Measurements from ENCODE around the gene ACOX2. TPM values are rescaled to one million over a fixed set of nuclear protein-coding genes. Genes with fewer than 3 reads are reported as not detected.

Gene ACOX2
- total and polyA plus RNA-seq, 2 of the 13 experiments (the other 11 are each of a cell fraction or from before 2014, with no cell fraction given): 42.6 to 98.5 TPM

DNA sequence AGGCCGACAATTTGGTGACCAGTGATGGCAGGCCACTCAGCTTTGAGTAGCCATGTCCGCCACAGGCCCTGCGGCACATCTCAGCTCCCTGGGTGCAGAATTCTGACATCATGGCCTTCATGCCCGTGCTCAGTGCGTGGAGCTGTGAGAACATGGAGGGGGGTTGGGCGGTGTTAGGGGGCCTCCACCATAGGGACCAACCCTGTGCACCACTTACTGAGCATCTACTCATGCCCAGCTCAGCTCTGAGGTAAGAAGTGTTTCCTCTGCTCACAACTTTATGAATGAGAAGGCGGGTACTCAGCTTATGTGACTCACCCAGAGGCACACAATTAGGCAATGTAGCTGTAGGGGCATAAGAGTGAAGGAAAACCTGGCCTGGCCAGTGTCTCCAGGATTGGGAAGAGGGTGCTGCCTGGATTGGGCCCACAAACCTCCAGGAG, 10.5 kb downstream of the ACOX2 start (continued):
- TF ChIP-seq CBFB (CRISPR knock-in tag; IDR thresholded peaks at IDR 0.05) (no peak), CAMTA2 (CRISPR knock-in tag; IDR thresholded peaks at IDR 0.05; ENCODE audit: borderline replicate concordance) (no peak), ZFX (CRISPR knock-in tag; IDR thresholded peaks at IDR 0.05; ENCODE audit: low read depth) (peak; percentile 31; the same call in 1 of the 2 replicates), YEATS2 (CRISPR knock-in tag; IDR thresholded peaks at IDR 0.05; ENCODE audit: borderline replicate concordance) (peak; percentile 31; the same call in 1 of the 2 replicates), WIZ (CRISPR knock-in tag; IDR thresholded peaks at IDR 0.05) (no peak), FOXK1 (CRISPR knock-in tag; IDR thresholded peaks at IDR 0.05; ENCODE audit: borderline replicate concordance, low read depth) (no peak), ZZZ3 (CRISPR knock-in tag; IDR thresholded peaks at IDR 0.05; ENCODE audit: borderline replicate concordance) (0 out of 2 replicates have a peak, but pooled peaks have one; percentile 25), GATAD2A (CRISPR knock-in tag; IDR thresholded peaks at IDR 0.05) (peak; percentile 84), RXRB (CRISPR knock-in tag; IDR thresholded peaks at IDR 0.05; ENCODE audit: borderline replicate concordance) (peak; percentile 26; the same call in 1 of the 2 replicates), ZMYM2 (CRISPR knock-in tag; IDR thresholded peaks at IDR 0.05) (no peak), NCOA1 (CRISPR knock-in tag; IDR thresholded peaks at IDR 0.05) (no peak), SMC3 (IDR thresholded peaks at IDR 0.05; ENCODE audit: low read length) (peak; percentile 55), SIX1 (CRISPR knock-in tag; IDR thresholded peaks at IDR 0.05; ENCODE audit: borderline replicate concordance) (0 out of 2 replicates have a peak, but pooled peaks have one; percentile 22), JUNB (CRISPR knock-in tag; IDR thresholded peaks at IDR 0.05; ENCODE audit: borderline replicate concordance) (peak; percentile 75; the same call in 1 of the 2 replicates), ZNF451 (CRISPR knock-in tag; IDR thresholded peaks at IDR 0.05) (no peak), ARNT (IDR thresholded peaks at IDR 0.05) (no peak), ZNF788 (CRISPR knock-in tag; IDR thresholded peaks at IDR 0.05; ENCODE audit: borderline replicate concordance) (0 out of 2 replicates have a peak, but pooled peaks have one; percentile 28), SP5 (CRISPR knock-in tag; IDR thresholded peaks at IDR 0.05; ENCODE audit: borderline replicate concordance, low read depth) (peak; percentile 51; the same call in 1 of the 2 replicates), ZNF225 (CRISPR knock-in tag; IDR thresholded peaks at IDR 0.05) (no peak), ZBTB7B (CRISPR knock-in tag; IDR thresholded peaks at IDR 0.05) (peak; percentile 45; the same call in 1 of the 2 replicates), CREB1 (IDR thresholded peaks at IDR 0.05) (no peak), CREB1 (CRISPR knock-in tag; IDR thresholded peaks at IDR 0.05) (no peak; the same call in 1 of the 2 replicates), FOSL2 (CRISPR knock-in tag; IDR thresholded peaks at IDR 0.05) (peak; percentile 99), ZNF678 (CRISPR knock-in tag; IDR thresholded peaks at IDR 0.05) (no peak)
- TF ChIP-seq, protein P1, sequence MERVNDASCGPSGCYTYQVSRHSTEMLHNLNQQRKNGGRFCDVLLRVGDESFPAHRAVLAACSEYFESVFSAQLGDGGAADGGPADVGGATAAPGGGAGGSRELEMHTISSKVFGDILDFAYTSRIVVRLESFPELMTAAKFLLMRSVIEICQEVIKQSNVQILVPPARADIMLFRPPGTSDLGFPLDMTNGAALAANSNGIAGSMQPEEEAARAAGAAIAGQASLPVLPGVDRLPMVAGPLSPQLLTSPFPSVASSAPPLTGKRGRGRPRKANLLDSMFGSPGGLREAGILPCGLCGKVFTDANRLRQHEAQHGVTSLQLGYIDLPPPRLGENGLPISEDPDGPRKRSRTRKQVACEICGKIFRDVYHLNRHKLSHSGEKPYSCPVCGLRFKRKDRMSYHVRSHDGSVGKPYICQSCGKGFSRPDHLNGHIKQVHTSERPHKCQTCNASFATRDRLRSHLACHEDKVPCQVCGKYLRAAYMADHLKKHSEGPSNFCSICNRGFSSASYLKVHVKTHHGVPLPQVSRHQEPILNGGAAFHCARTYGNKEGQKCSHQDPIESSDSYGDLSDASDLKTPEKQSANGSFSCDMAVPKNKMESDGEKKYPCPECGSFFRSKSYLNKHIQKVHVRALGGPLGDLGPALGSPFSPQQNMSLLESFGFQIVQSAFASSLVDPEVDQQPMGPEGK (CRISPR knock-in tag; IDR thresholded peaks at IDR 0.05): peak; percentile 42; the same call in 1 of the 2 replicates
- TF ChIP-seq, protein P2, sequence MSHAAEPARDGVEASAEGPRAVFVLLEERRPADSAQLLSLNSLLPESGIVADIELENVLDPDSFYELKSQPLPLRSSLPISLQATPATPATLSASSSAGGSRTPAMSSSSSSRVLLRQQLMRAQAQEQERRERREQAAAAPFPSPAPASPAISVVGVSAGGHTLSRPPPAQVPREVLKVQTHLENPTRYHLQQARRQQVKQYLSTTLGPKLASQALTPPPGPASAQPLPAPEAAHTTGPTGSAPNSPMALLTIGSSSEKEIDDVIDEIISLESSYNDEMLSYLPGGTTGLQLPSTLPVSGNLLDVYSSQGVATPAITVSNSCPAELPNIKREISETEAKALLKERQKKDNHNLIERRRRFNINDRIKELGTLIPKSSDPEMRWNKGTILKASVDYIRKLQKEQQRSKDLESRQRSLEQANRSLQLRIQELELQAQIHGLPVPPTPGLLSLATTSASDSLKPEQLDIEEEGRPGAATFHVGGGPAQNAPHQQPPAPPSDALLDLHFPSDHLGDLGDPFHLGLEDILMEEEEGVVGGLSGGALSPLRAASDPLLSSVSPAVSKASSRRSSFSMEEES (CRISPR knock-in tag; IDR thresholded peaks at IDR 0.05): peak; percentile 42; the same call in 1 of the 2 replicates
- TF ChIP-seq, protein P3, sequence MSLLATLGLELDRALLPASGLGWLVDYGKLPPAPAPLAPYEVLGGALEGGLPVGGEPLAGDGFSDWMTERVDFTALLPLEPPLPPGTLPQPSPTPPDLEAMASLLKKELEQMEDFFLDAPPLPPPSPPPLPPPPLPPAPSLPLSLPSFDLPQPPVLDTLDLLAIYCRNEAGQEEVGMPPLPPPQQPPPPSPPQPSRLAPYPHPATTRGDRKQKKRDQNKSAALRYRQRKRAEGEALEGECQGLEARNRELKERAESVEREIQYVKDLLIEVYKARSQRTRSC (CRISPR knock-in tag; IDR thresholded peaks at IDR 0.05; ENCODE audit: low read depth): no peak
